ENCODE measurements around the gene ITIH3.

ITIH3 gene

GRCh38 chr3:52829906-52830463 is 35.4 kb downstream of the ITIH3 start:
- no peak for DNase-seq

- no peak for DNase-seq
Observed at GRCh38 chr3:52830535-52831258, 36.1 kb downstream of the ITIH3 start, which contains the start of gene ITIH4. Gene ITIH4 (minus strand): TSS chr3:52830672. CDS start chr3:52830642, 30 bp downstream.

GRCh38 chr3:52831500-52832301 is 37.1 kb downstream of the ITIH3 start:
- DNase-seq, result peak; percentile 86 to 94

- DNase-seq, result no peak
Observed at GRCh38 chr3:52833202-52833601, 38.6 kb downstream of the ITIH3 start.

- DNase-seq, result peak in 1 of 2 experiments; percentile 21
Observed at GRCh38 chr3:52834871-52835501, 40.4 kb downstream of the ITIH3 start, which contains the start of gene MUSTN1. Gene MUSTN1 (minus strand): TSS chr3:52835019. CDS start chr3:52834948, 71 bp downstream.

GRCh38 chr3:52835766-52836470 is 41.3 kb downstream of the ITIH3 start:
- no peak for DNase-seq

- DNase-seq, result no peak
Observed at GRCh38 chr3:52836471-52836845, 41.9 kb downstream of the ITIH3 start.

- DNase-seq, result no peak
Observed at GRCh38 chr3:52836986-52837385, 42.4 kb downstream of the ITIH3 start.

- DNase-seq, result no peak
Observed at GRCh38 chr3:52838561-52839267, 44.1 kb downstream of the ITIH3 start.

GRCh38 chr3:52839268-52839575 is 44.6 kb downstream of the ITIH3 start:
- DNase-seq, result no peak

- no peak for DNase-seq
Observed at GRCh38 chr3:52839892-52840545, 45.4 kb downstream of the ITIH3 start.

GRCh38 chr3:52841211-52841980 is 46.8 kb downstream of the ITIH3 start:
- DNase-seq, result no peak

GRCh38 chr3:52841981-52842340 is 47.4 kb downstream of the ITIH3 start:
- DNase-seq, result no peak

- no peak for DNase-seq
Observed at GRCh38 chr3:52842424-52842823, 47.8 kb downstream of the ITIH3 start.

- no peak for DNase-seq
Observed at GRCh38 chr3:52843108-52843865, 48.7 kb downstream of the ITIH3 start.

GRCh38 chr3:52843881-52844280 is 49.3 kb downstream of the ITIH3 start:
- DNase-seq, result no peak

- DNase-seq, result no peak
Observed at GRCh38 chr3:52844290-52844975, 49.8 kb downstream of the ITIH3 start.

- DNase-seq, result no peak
Observed at GRCh38 chr3:52845157-52845556, 50.6 kb downstream of the ITIH3 start.

GRCh38 chr3:52845691-52846431 is 51.3 kb downstream of the ITIH3 start:
- DNase-seq, result peak in 1 of 2 experiments; percentile 54

Data from NCI-H524 (cell line).